HCT116 (cell line): Measurements from ENCODE around the gene CH25H. TPM values are rescaled to one million over a fixed set of nuclear protein-coding genes. Genes with fewer than 3 reads are reported as not detected.

Source experiments
- ATAC-seq: fragments of 200-7000 bp; cut with Tn5 transposase; 2 replicates; pipeline ENCODE4 v1.9.1; 2020; ENCODE audit warnings: mild to moderate bottlenecking, moderate library complexity
- BruUV-seq: library from RNA; stranded (reverse); fragments of 400-500 nt; replicated peaks from 2 replicates; lab custom pipeline; 2021; lab: Mats Ljungman, UMichigan
- CTCF ChIA-PET: fragments of 300-600 bp; sonication (Branson Sonifier 250); formaldehyde crosslinking; loops from one replicate; lab custom pipeline; 2021; ENCODE audit warnings: antibody characterized with exemption; lab: Charles Lee
- POLR2A ChIA-PET: fragments of 300-600, 350-600 bp; sonication (Branson Sonifier 250); formaldehyde crosslinking; loops from one replicate; lab custom pipeline; 2021; ENCODE audit warnings: antibody characterized with exemption; lab: Charles Lee
- RAD21 ChIA-PET, 2 experiments: fragments of 300-600 bp; sonication (Branson Sonifier 250); formaldehyde crosslinking; loops; one replicate each; lab custom pipeline; 2023; ENCODE audit warnings: low total read pairs in 2 of 2; ENCODE audit not compliant: uncharacterized antibody in 2 of 2, unreplicated experiment in 2 of 2, low non-redundant PET in 1 of 2; lab: Charles Lee
- DNase-seq: peaks from one replicate; pipeline ENCODE4 v3.0.0-alpha.2; 2010; ENCODE audit warnings: low read depth, low spot score
- H2AFZ ChIP-seq: fragments of 200-600 bp; shearing (Covaris generic), sonication (generic); 2 replicates; pipeline ENCODE4 v1.6.1; 2017; ENCODE audit warnings: low read depth, mixed run types, mixed read lengths, antibody characterized with exemption, low read length; ENCODE audit not compliant: poor library complexity, severe bottlenecking
- H3K27ac ChIP-seq: 2 replicates; pipeline ENCODE4 v1.5.1; 2012; ENCODE audit warnings: low read depth, low read length
- H3K27me3 ChIP-seq: fragments of 200-600 bp; sonication (generic); 2 replicates; pipeline ENCODE4 v1.6.1; 2016; ENCODE audit warnings: mixed run types, low read length, mixed read lengths; ENCODE audit not compliant: insufficient read depth
- H3K36me3 ChIP-seq, 2 experiments: fragments of 200-500 bp in 1 of 2; fragments of 200-600 bp in 1 of 2; sonication (Bioruptor generic) in 1 of 2; sonication (generic) in 1 of 2; 2 replicates each; pipeline versions ENCODE4 v1.5.1 to v1.6.1; 2014 to 2016; ENCODE audit warnings: low read length in 2 of 2, inconsistent platforms in 1 of 2, mixed read lengths in 1 of 2, mixed run types in 1 of 2; ENCODE audit not compliant: insufficient read depth in 2 of 2, control insufficient read depth in 1 of 2
- H3K4me1 ChIP-seq, 2 experiments: fragments of 200-600 bp in 1 of 2; sonication (generic) in 1 of 2; 2 replicates each; pipeline versions ENCODE4 v1.5.1 to v1.6.1; 2012 to 2017; ENCODE audit warnings: low read length in 2 of 2, inconsistent platforms in 1 of 2, mild to moderate bottlenecking in 1 of 2, mixed read lengths in 1 of 2, mixed run types in 1 of 2, moderate library complexity in 1 of 2; ENCODE audit not compliant: insufficient read depth in 2 of 2, control insufficient read depth in 1 of 2
- H3K4me2 ChIP-seq: fragments of 200-600 bp; sonication (generic); 2 replicates; pipeline ENCODE4 v1.6.1; 2017; ENCODE audit warnings: mixed run types, low read length, mixed read lengths
- H3K4me3 ChIP-seq, 2 experiments: fragments of 200-600 bp in 1 of 2; sonication (generic) in 1 of 2; replicated peaks in 1 of 2; 2 replicates each; pipeline ENCODE4 v1.5.1; 2011 to 2016; ENCODE audit warnings: low read length in 2 of 2, control low read depth in 1 of 2, low read depth in 1 of 2, mild to moderate bottlenecking in 1 of 2, mixed read lengths in 1 of 2, mixed run types in 1 of 2
- H3K79me2 ChIP-seq: fragments of 200-600 bp; sonication (generic); 2 replicates; pipeline ENCODE4 v1.6.1; 2017; ENCODE audit warnings: mild to moderate bottlenecking, mixed run types, low read length, moderate library complexity, mixed read lengths; ENCODE audit not compliant: insufficient read depth
- H3K9ac ChIP-seq: fragments of 200-600 bp; sonication (generic); 2 replicates; pipeline ENCODE4 v1.6.1; 2016; ENCODE audit warnings: low read length, mixed read lengths
- H3K9me2 ChIP-seq: fragments of 200-600 bp; sonication (generic), shearing (Covaris generic); 2 replicates; pipeline ENCODE4 v1.6.1; 2017; ENCODE audit warnings: mixed run types, mild to moderate bottlenecking, moderate library complexity; ENCODE audit not compliant: insufficient read depth
- H3K9me3 ChIP-seq, 2 experiments: fragments of 200-500 bp in 1 of 2; fragments of 200-600 bp in 1 of 2; sonication (Bioruptor generic) in 1 of 2; sonication (generic) in 1 of 2; 2 replicates each; pipeline ENCODE4 v1.6.1; 2014 to 2017; ENCODE audit warnings: low read length in 2 of 2, mixed read lengths in 2 of 2, inconsistent platforms in 1 of 2, low read depth in 1 of 2, mild to moderate bottlenecking in 1 of 2, mixed run types in 1 of 2, moderate library complexity in 1 of 2; ENCODE audit not compliant: control insufficient read depth in 1 of 2, insufficient read depth in 1 of 2
- H4K20me1 ChIP-seq: fragments of 200-600 bp; sonication (generic), shearing (Covaris generic); 2 replicates; pipeline ENCODE4 v1.6.1; 2017; ENCODE audit warnings: mixed run types, mild to moderate bottlenecking, moderate library complexity; ENCODE audit not compliant: insufficient read depth
- CBX3 ChIP-seq: IDR thresholded peaks from 2 replicates; pipeline ENCODE4 v1.6.1; 2012; ENCODE audit warnings: low read depth
- CEBPB ChIP-seq: IDR thresholded peaks from 2 replicates; pipeline ENCODE4 v1.6.1; 2012; ENCODE audit warnings: low read depth
- EGR1 ChIP-seq: IDR thresholded peaks from 2 replicates; pipeline ENCODE4 v1.6.1; 2012; ENCODE audit warnings: low read depth
- EZH2phosphoT487 ChIP-seq: fragments of 200-600 bp; IDR thresholded peaks from 2 replicates; pipeline ENCODE4 v1.6.1; 2018; ENCODE audit warnings: antibody characterized with exemption, borderline replicate concordance
- JUND ChIP-seq: IDR thresholded peaks from 2 replicates; pipeline ENCODE4 v1.6.1; 2012
- POLR2A ChIP-seq: IDR thresholded peaks from 2 replicates; pipeline ENCODE4 v1.7.0; 2011; ENCODE audit warnings: borderline replicate concordance; ENCODE audit not compliant: insufficient read depth, insufficient read length; ENCODE audit errors: extremely low read depth
- POLR2AphosphoS5 ChIP-seq: IDR thresholded peaks from 2 replicates; pipeline ENCODE4 v1.6.1; 2011; ENCODE audit warnings: mild to moderate bottlenecking, low read depth, low read length, moderate library complexity
- RAD21 ChIP-seq: IDR thresholded peaks from 2 replicates; pipeline ENCODE4 v1.6.1; 2012; ENCODE audit warnings: low read depth, mild to moderate bottlenecking
- REST ChIP-seq: IDR thresholded peaks from 2 replicates; pipeline ENCODE4 v1.6.1; 2012; ENCODE audit warnings: low read depth
- SIN3A ChIP-seq: IDR thresholded peaks from 2 replicates; pipeline ENCODE4 v1.6.1; 2012; ENCODE audit warnings: low read depth
- SP1 ChIP-seq: IDR thresholded peaks from 2 replicates; pipeline ENCODE4 v1.6.1; 2012; ENCODE audit warnings: low read depth
- SRF ChIP-seq: IDR thresholded peaks from 2 replicates; pipeline ENCODE4 v1.6.1; 2012; ENCODE audit warnings: low read depth
- TCF7L2 ChIP-seq: IDR thresholded peaks from 2 replicates; pipeline ENCODE4 v1.7.0; 2011; ENCODE audit warnings: borderline replicate concordance, inconsistent platforms; ENCODE audit not compliant: insufficient read depth, insufficient read length; ENCODE audit errors: extremely low read depth
- ZFX ChIP-seq: fragments of 450-650 bp; IDR thresholded peaks from 2 replicates; pipeline ENCODE4 v1.6.1; 2017
- intact Hi-C: fragments of 100-400 bp; cut with micrococcal nuclease; formaldehyde crosslinking; loops from 2 replicates; pipeline ENCODE4 v1.10.0; 2022
- total RNA-seq: library from RNA; stranded (reverse); gene quantifications from one replicate; pipeline ENCODE4 v1.2.1, GENCODE V29; 2021; ENCODE audit not compliant: unreplicated experiment
- TF ChIP-seq, protein P1 (sequence below): IDR thresholded peaks from 2 replicates; pipeline ENCODE4 v1.6.1; 2011; ENCODE audit warnings: mild to moderate bottlenecking, low read length, moderate library complexity; ENCODE audit not compliant: insufficient replicate concordance; ENCODE audit errors: extremely low read depth
- TF ChIP-seq, protein P2 (sequence below): IDR thresholded peaks from 2 replicates; pipeline ENCODE4 v1.6.1; 2012

The CH25H gene
- total RNA-seq, 1 experiment from 2014 or later: not detected

- H3K9me2 ChIP-seq: no peaks in the 10 kb centered on the region
- no peak for TF ChIP-seq RAD21
- no peak for TF ChIP-seq SIN3A
- TF ChIP-seq REST: no peak
- no peak for TF ChIP-seq SP1
- TF ChIP-seq POLR2A: no peak
- TF ChIP-seq EGR1: no peak
- TF ChIP-seq ZFX: no peak
- TF ChIP-seq, protein P1, sequence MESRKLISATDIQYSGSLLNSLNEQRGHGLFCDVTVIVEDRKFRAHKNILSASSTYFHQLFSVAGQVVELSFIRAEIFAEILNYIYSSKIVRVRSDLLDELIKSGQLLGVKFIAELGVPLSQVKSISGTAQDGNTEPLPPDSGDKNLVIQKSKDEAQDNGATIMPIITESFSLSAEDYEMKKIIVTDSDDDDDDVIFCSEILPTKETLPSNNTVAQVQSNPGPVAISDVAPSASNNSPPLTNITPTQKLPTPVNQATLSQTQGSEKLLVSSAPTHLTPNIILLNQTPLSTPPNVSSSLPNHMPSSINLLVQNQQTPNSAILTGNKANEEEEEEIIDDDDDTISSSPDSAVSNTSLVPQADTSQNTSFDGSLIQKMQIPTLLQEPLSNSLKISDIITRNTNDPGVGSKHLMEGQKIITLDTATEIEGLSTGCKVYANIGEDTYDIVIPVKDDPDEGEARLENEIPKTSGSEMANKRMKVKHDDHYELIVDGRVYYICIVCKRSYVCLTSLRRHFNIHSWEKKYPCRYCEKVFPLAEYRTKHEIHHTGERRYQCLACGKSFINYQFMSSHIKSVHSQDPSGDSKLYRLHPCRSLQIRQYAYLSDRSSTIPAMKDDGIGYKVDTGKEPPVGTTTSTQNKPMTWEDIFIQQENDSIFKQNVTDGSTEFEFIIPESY: no peak
- no peak for TF ChIP-seq CEBPB
- no peak for TF ChIP-seq POLR2AphosphoS5
- no peak for TF ChIP-seq EZH2phosphoT487
- TF ChIP-seq TCF7L2: no peak
- TF ChIP-seq, protein P2, sequence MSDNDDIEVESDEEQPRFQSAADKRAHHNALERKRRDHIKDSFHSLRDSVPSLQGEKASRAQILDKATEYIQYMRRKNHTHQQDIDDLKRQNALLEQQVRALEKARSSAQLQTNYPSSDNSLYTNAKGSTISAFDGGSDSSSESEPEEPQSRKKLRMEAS: no peak
- no peak for TF ChIP-seq SRF
- TF ChIP-seq CBX3: no peak
- TF ChIP-seq JUND: no peak
- H2AFZ ChIP-seq: no peak overlapping the region
- ATAC-seq: no peak
- no peak overlapping the region for H3K9ac ChIP-seq
- ChIA-PET RAD21 (no interaction called here), POLR2A (no interaction called here), CTCF (no interaction called here)
- H3K36me3 ChIP-seq: no peaks in the 10 kb centered on the region
- no TSS peak for BruUV-seq
- H3K4me2 ChIP-seq: no peak overlapping the region
- no peak for DNase-seq
- no peak overlapping the region for H3K4me3 ChIP-seq
- no peaks in the 10 kb centered on the region for H3K27me3 ChIP-seq
- H3K79me2 ChIP-seq: no peaks in the 10 kb centered on the region
- no peaks in the 10 kb centered on the region for H4K20me1 ChIP-seq
- H3K27ac ChIP-seq: no peak overlapping the region
- H3K9me3 ChIP-seq: no peaks in the 10 kb centered on the region
- H3K4me1 ChIP-seq: no peaks in the 10 kb centered on the region
- intact Hi-C loops: no loop called here
These were observed 5.6 kb downstream of the CH25H start for GRCh38 chr10:89201345-89202032.
